HG03521 (cell line): ENCODE results near the gene ZBTB22.

Source experiments
- ATAC-seq: cut with Tn5 transposase; IDR thresholded peaks from one replicate; pipeline ENCODE4 v1.9.1; 2021; ENCODE audit warnings: mild to moderate bottlenecking, moderate library complexity; ENCODE audit not compliant: unreplicated experiment

Gene ZBTB22

GRCh38 chr6:33330736-33331135 is 13.2 kb upstream of the ZBTB22 start:
- no peak for ATAC-seq

GRCh38 chr6:33329058-33329457 is 11.5 kb upstream of the ZBTB22 start:
- no peak for ATAC-seq

GRCh38 chr6:33324125-33324524 is 6.6 kb upstream of the ZBTB22 start:
- no peak for ATAC-seq

GRCh38 chr6:33323623-33323948 is 6.0 kb upstream of the ZBTB22 start:
- peak; percentile 4 for ATAC-seq

GRCh38 chr6:33321227-33321626 is 3.7 kb upstream of the ZBTB22 start:
- no peak for ATAC-seq

GRCh38 chr6:33320315-33321181 is 3.0 kb upstream of the ZBTB22 start:
- no peak for ATAC-seq

- ATAC-seq: no peak
Measured at GRCh38 chr6:33319939-33320314, 2.4 kb upstream of the ZBTB22 start.

GRCh38 chr6:33318426-33319073 is 1.0 kb upstream of the ZBTB22 start:
- no peak for ATAC-seq

GRCh38 chr6:33317419-33317668 is 200 bp downstream of the ZBTB22 start:
- no peak for ATAC-seq

GRCh38 chr6:33316603-33317418 is 733 bp downstream of the ZBTB22 start:
- ATAC-seq: no peak

GRCh38 chr6:33315793-33316602 is 1.5 kb downstream of the ZBTB22 start:
- ATAC-seq: no peak

- no peak for ATAC-seq
Measured at GRCh38 chr6:33314943-33315792, 2.4 kb downstream of the ZBTB22 start.

GRCh38 chr6:33314515-33314942 is 3.0 kb downstream of the ZBTB22 start:
- no peak for ATAC-seq

- ATAC-seq: peak; percentile 23
Measured at GRCh38 chr6:33313709-33314514, 3.6 kb downstream of the ZBTB22 start, which contains the start of gene TAPBP. TAPBP (minus strand) TSS chr6:33314078; CDS start chr6:33314041, 37 bp downstream.

GRCh38 chr6:33313105-33313708 is 4.3 kb downstream of the ZBTB22 start:
- ATAC-seq: no peak

- ATAC-seq: no peak
Measured at GRCh38 chr6:33312361-33313104, 5.0 kb downstream of the ZBTB22 start.

- no peak for ATAC-seq
Measured at GRCh38 chr6:33306356-33306755, 11.2 kb downstream of the ZBTB22 start.

- no peak for ATAC-seq
Measured at GRCh38 chr6:33305052-33305451, 12.5 kb downstream of the ZBTB22 start.
